Measurements from ENCODE around the gene USH1G.

USH1G gene

DNA sequence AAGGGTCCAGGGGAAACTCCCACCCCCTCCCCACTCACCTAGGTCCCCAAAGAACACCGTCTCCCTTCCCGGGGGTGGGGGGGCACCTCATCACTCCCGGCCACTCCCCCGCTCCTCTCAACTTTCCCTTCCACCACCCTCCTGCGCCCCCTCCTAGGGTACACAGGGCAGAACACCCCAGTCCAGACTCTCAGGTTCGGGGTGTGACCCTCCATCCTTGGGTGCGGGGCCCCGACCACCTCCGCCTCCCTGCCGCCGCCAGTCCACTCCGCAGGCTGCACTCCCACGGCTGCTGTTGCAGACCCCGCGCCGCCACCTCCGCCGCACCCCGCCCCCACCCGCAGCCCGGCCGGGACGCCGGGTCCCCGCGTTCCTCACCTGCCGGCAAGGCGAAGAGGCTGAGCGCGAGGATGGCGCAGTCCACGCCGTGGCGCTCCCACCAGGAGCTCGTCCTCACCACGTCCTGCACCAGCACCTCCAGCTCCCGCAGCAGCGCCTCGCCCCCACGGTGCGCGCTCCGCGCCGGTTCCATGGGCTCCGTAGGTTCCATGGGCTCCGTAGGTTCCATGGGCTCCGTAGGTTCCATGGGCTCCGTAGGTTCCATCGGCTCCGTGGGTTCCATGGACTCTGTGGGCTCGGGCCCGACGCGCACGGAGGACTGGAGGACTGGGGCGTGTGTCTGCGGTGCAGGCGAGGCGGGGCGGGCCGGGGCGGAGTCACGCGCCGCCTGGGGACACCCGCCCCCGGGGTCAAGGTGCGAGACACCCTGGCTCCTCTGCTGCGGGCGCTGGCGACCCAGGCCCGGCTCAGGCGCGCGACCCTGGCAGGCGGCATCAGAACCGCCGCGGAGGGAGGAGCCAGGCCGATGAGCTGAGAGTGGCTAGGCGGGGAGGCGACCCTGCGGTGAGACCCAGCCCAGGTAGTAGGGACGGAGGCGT is 29.8 kb downstream of the USH1G start, which contains the start of gene FADS6:
FADS6 (minus strand) TSS at position 660 of the 938 bp plus-strand sequence; CDS start at position 622, 38 bp downstream.
- H3K4me3 Mint-ChIP-seq, result peak within 1 kb of the TSS; percentile 78
- TF ChIP-seq, protein P1, sequence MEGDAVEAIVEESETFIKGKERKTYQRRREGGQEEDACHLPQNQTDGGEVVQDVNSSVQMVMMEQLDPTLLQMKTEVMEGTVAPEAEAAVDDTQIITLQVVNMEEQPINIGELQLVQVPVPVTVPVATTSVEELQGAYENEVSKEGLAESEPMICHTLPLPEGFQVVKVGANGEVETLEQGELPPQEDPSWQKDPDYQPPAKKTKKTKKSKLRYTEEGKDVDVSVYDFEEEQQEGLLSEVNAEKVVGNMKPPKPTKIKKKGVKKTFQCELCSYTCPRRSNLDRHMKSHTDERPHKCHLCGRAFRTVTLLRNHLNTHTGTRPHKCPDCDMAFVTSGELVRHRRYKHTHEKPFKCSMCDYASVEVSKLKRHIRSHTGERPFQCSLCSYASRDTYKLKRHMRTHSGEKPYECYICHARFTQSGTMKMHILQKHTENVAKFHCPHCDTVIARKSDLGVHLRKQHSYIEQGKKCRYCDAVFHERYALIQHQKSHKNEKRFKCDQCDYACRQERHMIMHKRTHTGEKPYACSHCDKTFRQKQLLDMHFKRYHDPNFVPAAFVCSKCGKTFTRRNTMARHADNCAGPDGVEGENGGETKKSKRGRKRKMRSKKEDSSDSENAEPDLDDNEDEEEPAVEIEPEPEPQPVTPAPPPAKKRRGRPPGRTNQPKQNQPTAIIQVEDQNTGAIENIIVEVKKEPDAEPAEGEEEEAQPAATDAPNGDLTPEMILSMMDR (IDR thresholded peaks at IDR 0.05), result no peak
- no peaks in the 10 kb centered on the region for H3K9me3 Mint-ChIP-seq
- H3K4me1 Mint-ChIP-seq, result peaks cover 29% of the 10 kb centered on the region
- no peak within 1 kb of the TSS for H3K27ac Mint-ChIP-seq
- DNase-seq, result peak; percentile 60
- peaks cover 99% of the 10 kb centered on the region for H3K27me3 Mint-ChIP-seq (ENCODE audit: low read depth, poor library complexity)
- no peaks in the 10 kb centered on the region for H3K36me3 Mint-ChIP-seq (ENCODE audit: low read depth)

DNA sequence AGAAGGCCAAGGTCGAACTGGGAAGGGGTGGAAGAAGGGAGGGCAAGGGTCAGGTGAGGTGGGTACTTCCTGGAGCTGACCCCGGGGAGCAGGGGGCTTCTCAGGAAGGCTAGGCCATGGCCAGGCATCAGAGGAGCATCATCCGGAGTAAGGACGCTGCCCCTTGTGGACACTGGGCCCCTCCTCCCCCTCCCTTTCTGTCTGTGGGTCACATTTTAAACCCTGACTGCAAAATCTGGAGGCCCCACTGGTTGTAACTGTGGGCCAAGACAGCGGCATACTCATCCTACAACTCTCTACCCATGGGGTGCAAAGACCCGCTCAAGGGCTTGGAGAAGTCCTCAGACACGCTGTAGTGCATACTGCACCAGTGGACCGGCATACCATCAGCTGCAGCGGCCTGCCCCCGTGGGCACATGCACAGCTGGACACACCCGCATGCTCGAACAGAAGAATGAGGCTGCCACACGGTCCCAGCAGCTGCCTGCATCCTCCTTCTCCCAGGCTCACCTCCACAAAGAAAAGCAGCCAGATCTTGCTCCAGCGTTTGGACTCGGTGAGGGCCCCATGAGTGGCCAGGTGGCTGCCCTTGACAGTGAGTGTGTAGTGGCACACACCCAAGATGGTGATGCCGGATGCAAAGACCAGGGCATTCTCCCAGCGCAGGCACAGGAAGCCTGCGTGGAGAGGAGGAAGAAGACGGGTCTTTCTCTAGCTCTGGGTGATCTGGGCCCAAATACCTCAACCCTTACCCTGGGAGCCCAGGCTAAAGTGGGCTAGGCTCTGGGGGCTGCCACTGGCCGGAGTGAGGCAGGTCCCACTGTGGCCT is 30.8 kb downstream of the USH1G start:
- H3K36me3 Mint-ChIP-seq (ENCODE audit: low read depth), result no peaks in the 10 kb centered on the region
- no peak overlapping the region for H3K27ac Mint-ChIP-seq
- no peak overlapping the region for H3K4me3 Mint-ChIP-seq
- peaks cover 29% of the 10 kb centered on the region for H3K4me1 Mint-ChIP-seq
- no peaks in the 10 kb centered on the region for H3K9me3 Mint-ChIP-seq
- DNase-seq, result no peak
- H3K27me3 Mint-ChIP-seq (ENCODE audit: low read depth, poor library complexity), result peaks cover 95% of the 10 kb centered on the region
- TF ChIP-seq, protein P1 (IDR thresholded peaks at IDR 0.05), result no peak

DNA sequence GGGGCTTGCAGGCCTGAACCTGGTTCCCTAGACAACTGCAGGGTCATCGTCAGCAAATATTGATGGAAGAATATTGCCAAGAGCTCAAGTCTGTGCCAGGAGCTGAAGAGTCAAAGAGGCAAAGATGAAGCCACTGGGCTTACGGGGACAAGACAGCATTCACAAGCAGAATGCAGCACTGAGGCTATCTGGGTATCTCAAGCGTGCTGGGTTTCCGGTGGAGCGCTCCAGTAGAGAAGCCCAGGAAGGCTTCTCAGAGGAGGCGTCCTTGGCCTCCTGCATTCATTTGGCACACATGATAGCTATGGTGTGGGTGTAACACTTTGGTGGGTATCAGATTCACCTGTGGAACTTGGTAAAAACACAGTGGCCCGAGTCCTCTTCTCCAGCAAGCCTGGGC is 32.5 kb downstream of the USH1G start:
- no peak for DNase-seq
- TF ChIP-seq, protein P1 (IDR thresholded peaks at IDR 0.05), result no peak

DNA sequence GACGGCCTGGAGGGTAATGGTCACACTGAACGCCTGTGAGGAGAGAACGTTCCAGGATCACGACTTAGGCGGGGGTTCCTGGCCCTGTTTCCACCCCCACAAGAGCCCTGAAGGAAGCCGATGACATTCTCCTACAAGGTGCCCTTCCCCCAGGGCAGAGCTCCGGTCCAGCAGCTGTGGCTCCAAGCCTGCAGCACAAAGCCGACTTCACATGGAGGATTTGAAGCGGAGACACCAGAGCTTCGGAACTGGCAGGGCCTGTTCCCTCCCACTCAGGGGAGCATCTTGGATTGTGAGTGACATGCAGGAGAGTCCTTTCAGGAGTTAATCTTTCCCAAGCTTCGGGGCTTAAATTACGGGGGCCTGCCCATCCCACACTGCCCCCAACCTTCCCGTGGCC is 34.6 kb downstream of the USH1G start:
- no peaks in the 10 kb centered on the region for H3K9me3 Mint-ChIP-seq
- DNase-seq, result no peak
- peaks cover 83% of the 10 kb centered on the region for H3K27me3 Mint-ChIP-seq (ENCODE audit: low read depth, poor library complexity)
- TF ChIP-seq, protein P1 (IDR thresholded peaks at IDR 0.05), result no peak
- H3K27ac Mint-ChIP-seq, result no peak overlapping the region
- no peaks in the 10 kb centered on the region for H3K36me3 Mint-ChIP-seq (ENCODE audit: low read depth)
- H3K4me3 Mint-ChIP-seq, result no peak overlapping the region
- peaks cover 18% of the 10 kb centered on the region for H3K4me1 Mint-ChIP-seq

More for the DNA sequence above, 32.5 kb downstream of the USH1G start:
- Mint-ChIP-seq H3K4me3 (no peak overlapping the region), H3K27me3 (ENCODE audit: low read depth, poor library complexity) (peaks cover 94% of the 10 kb centered on the region), H3K4me1 (peaks cover 29% of the 10 kb centered on the region), H3K36me3 (ENCODE audit: low read depth) (no peaks in the 10 kb centered on the region), H3K9me3 (no peaks in the 10 kb centered on the region), H3K27ac (no peak overlapping the region)

DNA sequence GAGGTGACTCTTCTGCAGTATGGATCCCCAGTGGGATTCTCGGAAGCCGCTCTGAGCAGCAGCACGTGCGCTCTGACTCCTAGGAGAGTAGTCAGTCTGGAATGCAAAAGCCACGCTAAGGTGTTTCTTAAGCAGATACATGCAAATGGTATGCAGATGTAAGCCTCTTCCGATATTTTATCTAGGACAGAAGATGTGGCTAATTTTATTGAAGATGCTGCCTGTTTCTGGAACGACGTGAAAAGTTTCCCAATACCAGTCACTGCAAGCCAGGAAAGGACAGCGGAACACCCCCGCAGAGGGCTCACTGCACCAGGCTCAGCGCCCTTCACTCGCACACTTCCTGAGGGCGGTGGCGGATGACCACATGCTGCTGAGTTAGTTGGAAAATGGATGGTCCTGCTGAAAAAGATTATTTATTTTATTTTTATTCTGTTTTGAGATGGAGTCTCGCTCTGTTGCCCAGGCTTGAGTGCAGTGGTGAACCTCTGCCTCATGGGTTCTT is 39.8 kb downstream of the USH1G start:
- H3K27ac Mint-ChIP-seq, result no peak overlapping the region
- H3K27me3 Mint-ChIP-seq (ENCODE audit: low read depth, poor library complexity), result peaks cover 56% of the 10 kb centered on the region
- TF ChIP-seq, protein P1 (IDR thresholded peaks at IDR 0.05), result no peak
- H3K4me1 Mint-ChIP-seq, result peaks cover 11% of the 10 kb centered on the region
- no peaks in the 10 kb centered on the region for H3K36me3 Mint-ChIP-seq (ENCODE audit: low read depth)
- H3K9me3 Mint-ChIP-seq, result no peaks in the 10 kb centered on the region
- H3K4me3 Mint-ChIP-seq, result no peak overlapping the region
- DNase-seq, result no peak
